Measurements from ENCODE around the gene HMCN2. TPM values are rescaled to one million over a fixed set of nuclear protein-coding genes. Genes with fewer than 3 reads are reported as not detected.

Gene HMCN2
- total RNA-seq, 1 donor from 2014 or later = not detected

DNA sequence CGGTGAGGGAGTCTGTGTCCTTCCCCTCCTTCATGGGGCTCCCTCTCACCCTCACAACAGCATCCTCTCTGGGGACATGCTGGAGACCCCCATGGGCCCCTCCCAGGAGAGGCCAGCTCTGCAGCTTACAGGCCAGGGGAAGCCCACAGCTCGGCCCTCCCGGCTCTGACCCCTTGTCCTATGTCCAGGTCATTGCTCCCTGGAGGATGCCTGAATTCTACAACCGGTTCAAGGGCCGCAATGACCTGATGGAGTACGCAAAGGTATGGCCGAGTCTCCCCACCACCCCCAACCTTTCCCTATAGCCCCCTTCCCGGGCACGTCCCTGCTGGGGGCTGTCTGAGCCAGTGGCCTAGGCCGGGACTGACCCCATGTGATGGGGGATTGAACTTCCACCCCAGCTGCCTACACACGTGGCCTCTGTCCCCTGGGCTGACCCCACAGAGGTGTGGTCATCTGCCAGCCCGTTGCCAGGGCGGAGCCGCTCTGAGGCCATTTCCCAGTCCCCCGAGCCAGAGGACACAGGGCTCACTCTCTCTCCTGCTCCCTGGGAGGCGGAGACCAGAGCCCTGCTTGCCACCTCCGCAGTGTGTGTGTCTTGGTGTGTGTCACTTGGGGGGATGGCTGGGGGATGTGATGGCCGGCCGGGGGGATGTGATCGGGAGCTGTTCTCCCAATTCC lies 201.1 kb downstream of the HMCN2 start:
- Mint-ChIP-seq H3K9me3 (no peaks in the 10 kb centered on the region), H3K4me3 (no peak overlapping the region), H3K27me3 (peaks cover 30% of the 10 kb centered on the region), H3K4me1 (no peaks in the 10 kb centered on the region), H3K36me3 (ENCODE audit: low read depth) (no peaks in the 10 kb centered on the region), H3K27ac (no peak overlapping the region)
- DNase-seq (no peak), ATAC-seq (ENCODE audit: low read depth) (no peak)
- CTCF ChIA-PET = interaction anchor here (1.0 to 1.3 kb wide), 2 partner anchors 215 to 216 kb away, joined by 3 to 5 read pairs; no protein-coding TSS in a partner anchor
- intact Hi-C loops (cut with micrococcal nuclease) = no loop called here
- POLR2A ChIA-PET = interaction anchor here (0.5 to 0.6 kb wide), 2 partner anchors 261 to 709 kb away, joined by 3 to 4 read pairs; no protein-coding TSS in a partner anchor
- TF ChIP-seq, protein P1, sequence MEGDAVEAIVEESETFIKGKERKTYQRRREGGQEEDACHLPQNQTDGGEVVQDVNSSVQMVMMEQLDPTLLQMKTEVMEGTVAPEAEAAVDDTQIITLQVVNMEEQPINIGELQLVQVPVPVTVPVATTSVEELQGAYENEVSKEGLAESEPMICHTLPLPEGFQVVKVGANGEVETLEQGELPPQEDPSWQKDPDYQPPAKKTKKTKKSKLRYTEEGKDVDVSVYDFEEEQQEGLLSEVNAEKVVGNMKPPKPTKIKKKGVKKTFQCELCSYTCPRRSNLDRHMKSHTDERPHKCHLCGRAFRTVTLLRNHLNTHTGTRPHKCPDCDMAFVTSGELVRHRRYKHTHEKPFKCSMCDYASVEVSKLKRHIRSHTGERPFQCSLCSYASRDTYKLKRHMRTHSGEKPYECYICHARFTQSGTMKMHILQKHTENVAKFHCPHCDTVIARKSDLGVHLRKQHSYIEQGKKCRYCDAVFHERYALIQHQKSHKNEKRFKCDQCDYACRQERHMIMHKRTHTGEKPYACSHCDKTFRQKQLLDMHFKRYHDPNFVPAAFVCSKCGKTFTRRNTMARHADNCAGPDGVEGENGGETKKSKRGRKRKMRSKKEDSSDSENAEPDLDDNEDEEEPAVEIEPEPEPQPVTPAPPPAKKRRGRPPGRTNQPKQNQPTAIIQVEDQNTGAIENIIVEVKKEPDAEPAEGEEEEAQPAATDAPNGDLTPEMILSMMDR (IDR thresholded peaks at IDR 0.05) = no peak

- TF ChIP-seq, protein P1 (IDR thresholded peaks at IDR 0.05) = no peak
- Mint-ChIP-seq H3K4me3 (no peak overlapping the region), H3K36me3 (ENCODE audit: low read depth) (no peaks in the 10 kb centered on the region), H3K27ac (no peak overlapping the region), H3K4me1 (no peaks in the 10 kb centered on the region), H3K9me3 (no peaks in the 10 kb centered on the region), H3K27me3 (peaks cover 30% of the 10 kb centered on the region)
- intact Hi-C loops (cut with micrococcal nuclease) = no loop called here
- DNase-seq (no peak), ATAC-seq (ENCODE audit: low read depth) (no peak)
- ChIA-PET CTCF (interaction anchor here (1.3 kb wide), 1 partner anchor 215 kb away, joined by 5 read pairs; no protein-coding TSS in a partner anchor), POLR2A (interaction anchor here (0.6 kb wide), 1 partner anchor 262 kb away, joined by 4 read pairs; no protein-coding TSS in a partner anchor)
Observed at GRCh38 chr9:130467316-130467715, 201.8 kb downstream of the HMCN2 start.

GRCh38 chr9:130468566-130468965 lies 203.0 kb downstream of the HMCN2 start:
- H3K36me3 Mint-ChIP-seq (ENCODE audit: low read depth) = no peaks in the 10 kb centered on the region
- POLR2A ChIA-PET = no interaction called here
- intact Hi-C loops (cut with micrococcal nuclease) = no loop called here

DNA sequence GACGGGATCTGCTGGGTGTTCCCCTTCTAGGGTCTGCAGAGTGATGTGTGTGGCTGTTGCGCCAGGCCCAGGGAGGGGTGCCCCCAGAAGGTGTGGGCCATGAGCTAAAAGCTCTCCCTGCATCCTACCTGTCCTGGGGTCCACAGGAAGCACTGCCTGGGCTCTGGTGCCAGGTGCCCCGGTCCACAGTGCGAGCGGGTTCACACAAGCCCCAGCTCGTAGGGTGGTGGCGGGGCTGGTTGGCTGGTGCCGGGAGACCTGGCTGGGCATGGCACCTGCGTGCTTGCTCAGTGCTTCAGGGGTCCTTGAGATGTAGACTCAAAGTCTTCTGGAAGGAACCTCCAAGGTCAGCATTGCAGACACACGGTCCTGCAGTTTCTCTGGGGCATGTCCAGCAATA lies 204.7 kb downstream of the HMCN2 start:
- no peak overlapping the region for H3K4me3 Mint-ChIP-seq
- H3K4me1 Mint-ChIP-seq = no peaks in the 10 kb centered on the region
- DNase-seq = no peak
- intact Hi-C loops (cut with micrococcal nuclease) = no loop called here
- ChIA-PET POLR2A (no interaction called here), CTCF (no interaction called here)
- no peak for ATAC-seq (ENCODE audit: low read depth)
- TF ChIP-seq, protein P1 (IDR thresholded peaks at IDR 0.05) = no peak
- no peak overlapping the region for H3K27ac Mint-ChIP-seq
- peaks cover 42% of the 10 kb centered on the region for H3K27me3 Mint-ChIP-seq
- no peaks in the 10 kb centered on the region for H3K9me3 Mint-ChIP-seq
- no peaks in the 10 kb centered on the region for H3K36me3 Mint-ChIP-seq (ENCODE audit: low read depth)

More at GRCh38 chr9:130468566-130468965, 203.0 kb downstream of the HMCN2 start:
- DNase-seq (no peak), ATAC-seq (ENCODE audit: low read depth) (no peak)
- TF ChIP-seq, protein P1 (IDR thresholded peaks at IDR 0.05) = no peak
- CTCF ChIA-PET = no interaction called here
- no peaks in the 10 kb centered on the region for H3K9me3 Mint-ChIP-seq
- H3K4me1 Mint-ChIP-seq = no peaks in the 10 kb centered on the region
- H3K4me3 Mint-ChIP-seq = no peak overlapping the region
- no peak overlapping the region for H3K27ac Mint-ChIP-seq
- peaks cover 39% of the 10 kb centered on the region for H3K27me3 Mint-ChIP-seq

DNA sequence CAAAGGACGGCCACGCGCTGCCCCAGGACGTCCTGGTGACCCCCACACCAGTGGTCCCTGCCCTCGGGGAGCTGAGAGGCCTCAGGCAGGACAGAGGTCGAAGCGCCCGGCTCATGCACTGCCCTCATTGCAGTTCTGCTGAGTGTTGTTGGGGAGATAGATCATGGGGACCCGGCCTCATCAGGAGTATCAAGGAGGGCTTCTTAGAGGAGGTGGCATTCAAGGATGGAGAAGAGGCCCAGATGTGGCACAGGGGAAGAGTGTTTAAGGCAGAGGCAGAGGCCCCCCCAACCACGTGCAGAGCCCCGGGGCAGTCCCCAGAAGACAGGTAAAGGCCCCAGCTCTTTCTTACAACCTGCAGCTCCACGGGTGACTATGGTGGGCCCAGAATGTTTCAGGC lies 205.4 kb downstream of the HMCN2 start:
- intact Hi-C loops (cut with micrococcal nuclease) = no loop called here
- DNase-seq (no peak), ATAC-seq (ENCODE audit: low read depth) (no peak)
- Mint-ChIP-seq H3K9me3 (no peaks in the 10 kb centered on the region), H3K27me3 (peaks cover 42% of the 10 kb centered on the region), H3K4me1 (no peaks in the 10 kb centered on the region), H3K4me3 (no peak overlapping the region), H3K27ac (no peak overlapping the region), H3K36me3 (ENCODE audit: low read depth) (no peaks in the 10 kb centered on the region)
- CTCF ChIA-PET = no interaction called here
- TF ChIP-seq, protein P1 (IDR thresholded peaks at IDR 0.05) = no peak
- POLR2A ChIA-PET = no interaction called here

Data from activated B cell treated with CpG ODN at 0.5 μM for 24 hours (primary cell).